Mucosa of rectum (tissue), 2 donors: ENCODE measurements around the gene SPTLC3.

Experiments
- H3K27ac ChIP-seq, 2 donors: one replicate each; pipeline ENCODE4 v1.7.0; 2013; ENCODE audit warnings: inconsistent platforms in 2 of 2, low read depth in 2 of 2, low read length in 2 of 2
- H3K27me3 ChIP-seq, 2 donors: one replicate each; pipeline ENCODE4 v1.7.0; 2013; ENCODE audit warnings: low read length in 2 of 2; ENCODE audit not compliant: control insufficient read depth in 2 of 2, insufficient read depth in 2 of 2
- H3K36me3 ChIP-seq, 2 donors: one replicate each; pipeline ENCODE4 v1.7.0; 2013; ENCODE audit warnings: low read length in 2 of 2; ENCODE audit not compliant: control insufficient read depth in 2 of 2, insufficient read depth in 2 of 2
- H3K4me1 ChIP-seq, 2 donors: one replicate each; pipeline ENCODE4 v1.7.0; 2013; ENCODE audit warnings: low read length in 2 of 2, mild to moderate bottlenecking in 1 of 2; ENCODE audit not compliant: control insufficient read depth in 2 of 2, insufficient read depth in 2 of 2
- H3K4me3 ChIP-seq, 2 donors: one replicate each; pipeline ENCODE4 v1.7.0; 2013; ENCODE audit warnings: low read length in 2 of 2
- H3K9ac ChIP-seq, 2 donors: one replicate each; pipeline ENCODE4 v1.7.0; 2013; ENCODE audit warnings: low read length in 2 of 2, low read depth in 1 of 2, mild to moderate bottlenecking in 1 of 2
- H3K9me3 ChIP-seq, 2 donors: one replicate each; pipeline ENCODE4 v1.7.0; 2013; ENCODE audit warnings: low read length in 2 of 2; ENCODE audit not compliant: control insufficient read depth in 2 of 2
- donor health status: healthy.
- donor health status: Normal muscosa, but diverticular disease.

Gene SPTLC3

DNA sequence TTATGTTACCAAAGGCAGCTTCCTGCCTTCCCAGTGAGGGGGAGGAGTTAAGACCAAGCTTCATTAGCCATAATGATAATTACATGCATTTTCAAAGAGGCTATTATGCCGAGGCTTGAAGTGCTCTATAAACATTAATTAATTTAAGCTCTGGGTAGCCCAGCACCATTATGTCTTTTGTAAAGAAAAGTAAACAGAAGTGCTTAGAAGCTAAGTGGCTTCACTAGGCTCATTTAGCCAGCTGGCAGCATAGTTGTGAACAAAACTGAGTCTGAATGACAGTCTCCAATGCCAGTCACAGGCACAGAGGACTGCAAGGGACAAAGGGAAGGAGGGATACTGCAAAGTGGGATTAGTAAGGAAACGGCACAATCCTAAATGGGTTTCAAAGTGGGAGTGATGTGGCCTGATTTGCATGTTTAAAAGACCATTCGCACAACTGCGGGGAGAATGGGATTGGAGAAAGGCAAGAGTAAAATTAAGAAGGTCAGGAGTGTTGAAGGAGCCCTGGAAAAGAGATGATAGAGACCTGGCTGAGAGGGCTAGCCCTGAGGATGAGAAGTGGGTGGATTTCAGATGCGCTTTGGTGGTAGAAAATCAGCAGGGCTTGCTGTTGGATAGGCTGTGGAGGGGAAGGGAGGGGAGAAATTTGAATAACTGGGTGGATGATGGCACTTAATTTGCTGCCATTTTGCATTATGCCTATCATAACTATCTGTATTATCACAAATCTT lies 192.2 kb downstream of the SPTLC3 start:
- Histone ChIP-seq H3K4me3 (no peak overlapping the region), H3K27me3 (peaks cover 0 to 3% of the 10 kb centered on the region in 2 donors), H3K36me3 (no peaks in the 10 kb centered on the region), H3K9ac (no peak overlapping the region), H3K9me3 (no peaks in the 10 kb centered on the region), H3K27ac (no peak overlapping the region), H3K4me1 (no peaks in the 10 kb centered on the region)

DNA sequence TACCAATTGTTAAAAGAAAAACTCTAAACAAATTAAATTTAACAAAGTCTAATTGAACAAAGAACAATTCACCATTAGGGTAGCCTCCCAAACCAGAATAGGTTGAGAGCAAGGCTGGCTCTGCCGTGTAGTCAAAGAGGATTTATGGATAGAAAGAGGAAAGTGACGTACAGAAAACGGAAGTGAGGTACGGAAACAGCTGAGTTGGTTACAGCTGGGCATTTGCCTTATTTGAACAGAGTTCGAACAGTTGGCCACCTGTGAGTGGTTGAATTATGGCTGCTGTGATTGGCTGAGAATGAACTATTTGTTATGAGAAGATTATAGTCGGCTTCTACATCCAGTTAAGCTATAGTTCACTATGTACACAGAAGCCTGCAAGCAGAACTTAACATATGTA lies 193.8 kb downstream of the SPTLC3 start:
- Histone ChIP-seq H3K9ac (no peak overlapping the region), H3K4me1 (no peaks in the 10 kb centered on the region), H3K36me3 (no peaks in the 10 kb centered on the region), H3K4me3 (no peak overlapping the region), H3K27ac (no peak overlapping the region), H3K9me3 (no peaks in the 10 kb centered on the region), H3K27me3 (peaks cover 0 to 4% of the 10 kb centered on the region in 2 donors)

DNA sequence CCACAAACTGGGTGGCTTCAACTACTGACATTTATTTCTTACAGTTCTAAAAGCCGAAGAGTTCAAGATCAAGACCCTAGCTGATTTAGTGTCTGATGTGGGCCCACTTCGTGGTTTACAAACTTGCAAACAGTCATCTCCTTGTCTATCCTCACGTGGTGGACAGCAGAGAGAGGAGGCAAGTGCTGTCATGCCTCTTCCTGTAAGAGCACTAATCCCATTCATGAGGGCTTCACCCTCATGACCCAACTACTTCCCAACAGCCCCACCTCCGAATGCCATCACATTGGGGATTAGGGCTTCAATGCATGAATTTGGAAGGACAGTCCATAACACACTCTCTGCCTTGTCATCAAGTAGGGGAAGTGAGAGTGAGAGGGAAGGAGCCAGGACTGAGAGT lies 196.7 kb downstream of the SPTLC3 start:
- Histone ChIP-seq H3K36me3 (no peaks in the 10 kb centered on the region), H3K9ac (no peak overlapping the region), H3K4me3 (no peak overlapping the region), H3K27ac (no peak overlapping the region), H3K4me1 (no peaks in the 10 kb centered on the region), H3K9me3 (no peaks in the 10 kb centered on the region), H3K27me3 (peaks cover 0 to 4% of the 10 kb centered on the region in 2 donors)

DNA sequence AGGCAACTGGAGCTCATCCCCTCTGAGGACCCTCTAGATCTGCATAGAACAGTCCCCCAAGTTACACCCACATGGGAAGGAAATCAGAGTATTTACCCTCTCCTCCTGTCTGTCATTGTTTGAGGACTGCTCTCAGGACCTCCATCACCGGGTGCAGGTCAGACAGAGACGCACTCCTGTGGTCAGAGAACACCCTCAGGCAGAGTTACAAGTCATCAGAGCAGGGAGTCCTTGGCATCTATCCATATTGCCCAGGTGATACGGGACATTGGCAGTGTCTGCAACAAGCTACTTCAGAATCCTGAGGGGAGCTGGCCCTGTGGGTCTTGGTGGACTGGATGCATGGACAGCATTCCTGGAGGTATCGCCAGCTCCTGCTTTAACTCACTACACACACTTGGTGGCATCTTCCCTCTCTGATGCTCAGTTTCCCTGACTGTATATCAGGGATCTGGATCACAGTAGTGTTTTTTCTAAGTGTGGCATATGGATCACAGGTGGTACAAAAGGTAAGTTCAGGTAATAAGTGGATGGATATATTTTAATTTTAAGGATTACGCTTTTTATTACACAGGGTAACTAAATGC lies 197.2 kb downstream of the SPTLC3 start:
- Histone ChIP-seq H3K9ac (no peak overlapping the region), H3K36me3 (no peaks in the 10 kb centered on the region), H3K4me1 (no peaks in the 10 kb centered on the region), H3K9me3 (no peaks in the 10 kb centered on the region), H3K4me3 (no peak overlapping the region), H3K27me3 (peaks cover 0 to 4% of the 10 kb centered on the region in 2 donors), H3K27ac (no peak overlapping the region)

DNA sequence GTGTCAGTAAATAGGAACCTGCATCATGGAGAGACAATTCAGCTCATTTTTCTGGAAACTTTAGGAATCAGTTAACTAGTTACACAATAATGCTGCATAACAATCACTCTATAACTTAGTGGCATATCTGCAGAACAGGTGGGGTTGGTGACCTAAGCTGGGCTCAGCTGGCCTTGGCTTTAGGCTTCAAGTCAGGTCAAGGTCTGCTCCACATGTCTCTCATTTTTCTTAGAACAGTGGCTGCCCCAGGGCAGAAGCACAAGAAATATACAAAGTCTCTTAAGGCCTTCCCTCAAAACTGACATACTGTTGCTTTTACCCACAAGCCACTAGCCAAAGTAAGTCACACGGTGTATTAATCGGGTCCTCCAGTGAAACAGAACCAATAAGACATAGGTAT lies 198.2 kb downstream of the SPTLC3 start:
- Histone ChIP-seq H3K27me3 (peaks cover 0 to 4% of the 10 kb centered on the region in 2 donors), H3K9me3 (no peaks in the 10 kb centered on the region), H3K9ac (no peak overlapping the region), H3K4me3 (no peak overlapping the region), H3K36me3 (no peaks in the 10 kb centered on the region), H3K27ac (no peak overlapping the region), H3K4me1 (no peaks in the 10 kb centered on the region)

DNA sequence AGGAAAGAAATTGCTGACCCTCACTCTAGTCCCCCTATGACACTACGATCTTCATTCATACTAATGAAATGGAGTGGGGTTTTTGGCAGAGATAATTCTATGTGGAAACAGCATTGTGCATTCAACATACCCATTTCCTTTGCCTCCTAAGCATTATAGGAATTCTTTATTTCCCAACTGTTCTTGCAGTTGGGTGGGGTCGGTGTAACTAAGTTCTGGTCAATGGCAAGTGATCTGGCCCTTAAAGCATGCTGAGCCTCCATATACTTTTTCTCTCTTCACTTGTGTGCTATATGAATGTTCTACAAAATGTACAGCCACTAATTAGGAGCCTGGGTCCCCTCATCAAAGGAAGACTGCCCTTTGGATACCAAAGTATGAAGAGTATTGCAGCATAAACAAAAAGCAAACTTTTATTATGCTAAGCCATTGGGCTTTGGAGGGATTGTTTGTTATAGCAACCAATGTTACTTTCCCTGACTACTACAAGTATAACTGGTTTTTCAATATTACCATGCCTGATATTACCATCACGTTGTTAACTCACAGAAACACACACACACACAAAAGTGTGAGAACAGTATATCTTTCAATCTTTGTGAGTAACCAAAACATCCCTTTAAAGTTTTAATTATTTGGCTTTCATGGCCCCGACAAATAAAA lies 203.3 kb downstream of the SPTLC3 start:
- H3K4me1 ChIP-seq, result no peaks in the 10 kb centered on the region
- no peak overlapping the region for H3K27ac ChIP-seq
- no peaks in the 10 kb centered on the region for H3K9me3 ChIP-seq
- peaks cover 3 to 7% of the 10 kb centered on the region in 2 donors for H3K27me3 ChIP-seq
- H3K36me3 ChIP-seq, result no peaks in the 10 kb centered on the region
- no peak overlapping the region for H3K4me3 ChIP-seq
- H3K9ac ChIP-seq, result no peak overlapping the region

DNA sequence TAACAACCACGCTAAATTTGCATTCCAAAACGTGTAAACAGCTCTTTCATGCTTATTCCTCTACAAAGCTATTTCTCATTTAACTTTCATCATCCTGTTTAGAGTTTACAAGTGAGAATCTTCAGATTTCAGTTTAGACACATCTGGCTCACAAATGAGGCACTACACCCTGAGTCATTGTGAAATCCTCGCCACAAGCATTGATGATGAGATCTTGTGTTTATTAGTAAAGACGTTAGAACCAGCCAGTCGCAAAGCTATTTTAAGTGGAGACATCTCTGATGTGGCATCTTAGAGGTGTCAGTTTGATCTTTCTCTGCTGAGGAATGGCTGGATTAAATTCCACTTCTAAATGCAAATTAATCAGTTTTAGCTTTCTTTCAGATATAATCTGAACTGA lies 204.0 kb downstream of the SPTLC3 start:
- H3K9me3 ChIP-seq, result no peaks in the 10 kb centered on the region
- H3K9ac ChIP-seq, result no peak overlapping the region
- H3K36me3 ChIP-seq, result no peaks in the 10 kb centered on the region
- H3K4me3 ChIP-seq, result no peak overlapping the region
- H3K27me3 ChIP-seq, result peaks cover 5 to 12% of the 10 kb centered on the region in 2 donors
- H3K27ac ChIP-seq, result no peak overlapping the region
- H3K4me1 ChIP-seq, result no peaks in the 10 kb centered on the region

DNA sequence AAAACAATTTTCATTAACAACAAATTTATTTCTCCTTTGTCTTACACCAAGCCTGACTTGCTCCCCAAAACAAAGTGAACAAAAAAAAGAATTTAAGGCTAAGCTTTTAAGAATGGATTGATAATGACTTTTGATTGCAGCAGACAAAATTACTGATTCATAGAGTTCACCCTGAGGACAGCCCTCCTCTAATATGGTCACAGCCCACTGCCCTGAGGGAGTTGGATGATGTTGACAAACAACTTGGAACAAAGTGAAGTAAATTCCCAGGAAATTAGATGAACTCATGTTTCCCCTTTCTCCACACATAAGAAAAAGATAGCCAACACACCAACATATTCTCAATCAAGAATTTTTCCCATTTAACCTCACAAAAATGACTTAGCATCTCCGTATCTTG lies 204.6 kb downstream of the SPTLC3 start:
- Histone ChIP-seq H3K4me1 (no peaks in the 10 kb centered on the region), H3K27ac (no peak overlapping the region), H3K27me3 (peaks cover 7 to 14% of the 10 kb centered on the region in 2 donors)

DNA sequence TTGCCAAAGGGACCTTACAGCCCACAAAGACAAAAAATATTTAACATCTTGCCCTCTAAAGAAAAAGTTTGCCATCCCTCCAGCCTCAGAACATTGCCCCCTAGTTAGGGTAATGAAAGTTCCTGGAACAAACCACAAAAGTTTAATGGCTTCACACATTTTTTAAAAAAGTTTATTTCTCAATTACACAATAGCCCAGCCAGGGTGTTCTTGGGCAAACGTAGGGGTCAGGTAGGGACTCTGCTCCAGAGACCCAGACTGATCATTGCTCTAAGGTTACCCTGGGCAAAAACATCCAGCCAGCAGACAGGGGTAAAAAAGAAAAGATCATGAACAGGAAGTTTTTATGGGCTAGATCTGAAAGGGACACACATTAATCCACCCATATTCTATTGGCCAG lies 207.8 kb downstream of the SPTLC3 start:
- H3K4me1 ChIP-seq, result peaks cover 5 to 9% of the 10 kb centered on the region in 2 donors
- H3K36me3 ChIP-seq, result no peaks in the 10 kb centered on the region
- H3K27me3 ChIP-seq, result peaks cover 29 to 36% of the 10 kb centered on the region in 2 donors
- no peak overlapping the region for H3K9ac ChIP-seq
- no peaks in the 10 kb centered on the region for H3K9me3 ChIP-seq
- H3K27ac ChIP-seq, result no peak overlapping the region
- no peak overlapping the region for H3K4me3 ChIP-seq

More for the DNA sequence above, 204.6 kb downstream of the SPTLC3 start:
- H3K9ac ChIP-seq, result no peak overlapping the region
- H3K9me3 ChIP-seq, result no peaks in the 10 kb centered on the region
- no peak overlapping the region for H3K4me3 ChIP-seq
- no peaks in the 10 kb centered on the region for H3K36me3 ChIP-seq
